Left ventricle myocardium inferior (tissue), 1 donor: ENCODE measurements around the gene ARHGAP4. TPM values are rescaled to one million over a fixed set of nuclear protein-coding genes. Genes with fewer than 3 reads are reported as not detected.
A peak's percentile ranks its signal among the peaks of the same experiment; 100 is the strongest.

Experiments used
- DNase-seq: peaks from one replicate; pipeline ENCODE4 v3.0.0-alpha.2; 2020
- H3K27ac ChIP-seq: fragments of 200-600 bp; replicated peaks from 2 replicates; pipeline ENCODE4 v1.8.0; 2021
- H3K27me3 ChIP-seq: fragments of 200-600 bp; 2 replicates; pipeline ENCODE4 v1.8.0; 2021; ENCODE audit warnings: low read depth
- H3K36me3 ChIP-seq: fragments of 200-600 bp; 2 replicates; pipeline ENCODE4 v1.8.0; 2021
- H3K4me1 ChIP-seq: fragments of 200-600 bp; 2 replicates; pipeline ENCODE4 v1.8.0; 2021
- H3K4me3 ChIP-seq: fragments of 200-600 bp; 2 replicates; pipeline ENCODE4 v1.8.0; 2021; ENCODE audit warnings: mild to moderate bottlenecking, moderate library complexity
- H3K9me3 ChIP-seq: fragments of 200-600 bp; replicated peaks from 2 replicates; pipeline ENCODE4 v1.8.0; 2021
- intact Hi-C: fragments of 100-400 bp; cut with micrococcal nuclease; formaldehyde crosslinking; loops from one replicate; pipeline ENCODE4 v1.11.0; 2022
- total RNA-seq: library from RNA; stranded (reverse); fragmentation: NEBNext Ultra II Directional; extraction: Animal tissue kit (Norgen Biotek cat#: 25700); gene quantifications from one replicate; pipeline ENCODE4 v1.2.1, GENCODE V29; 2021
- TF ChIP-seq, protein P1 (sequence below): fragments of 200-600 bp; IDR thresholded peaks from 2 replicates; pipeline ENCODE4 v1.8.0; 2021; ENCODE audit warnings: antibody characterized with exemption, mild to moderate bottlenecking, borderline replicate concordance
- donor health status: DM: no; HTN: yes; CAD: no; lungs with severe emphysema.

ARHGAP4 gene
- total RNA-seq, 1 donor from 2014 or later, result 10.0 TPM

GRCh38 chrX:153969125-153969903, 43.2 kb upstream of the ARHGAP4 start:
- intact Hi-C loops, result no loop called here
- Histone ChIP-seq H3K9me3 (no peaks in the 10 kb centered on the region), H3K4me3 (peak overlapping the region; percentile 83), H3K27me3 (no peaks in the 10 kb centered on the region), H3K36me3 (no peaks in the 10 kb centered on the region), H3K4me1 (peaks cover 66% of the 10 kb centered on the region), H3K27ac (peak overlapping the region; percentile 76)
- no peak for DNase-seq
- TF ChIP-seq, protein P1, sequence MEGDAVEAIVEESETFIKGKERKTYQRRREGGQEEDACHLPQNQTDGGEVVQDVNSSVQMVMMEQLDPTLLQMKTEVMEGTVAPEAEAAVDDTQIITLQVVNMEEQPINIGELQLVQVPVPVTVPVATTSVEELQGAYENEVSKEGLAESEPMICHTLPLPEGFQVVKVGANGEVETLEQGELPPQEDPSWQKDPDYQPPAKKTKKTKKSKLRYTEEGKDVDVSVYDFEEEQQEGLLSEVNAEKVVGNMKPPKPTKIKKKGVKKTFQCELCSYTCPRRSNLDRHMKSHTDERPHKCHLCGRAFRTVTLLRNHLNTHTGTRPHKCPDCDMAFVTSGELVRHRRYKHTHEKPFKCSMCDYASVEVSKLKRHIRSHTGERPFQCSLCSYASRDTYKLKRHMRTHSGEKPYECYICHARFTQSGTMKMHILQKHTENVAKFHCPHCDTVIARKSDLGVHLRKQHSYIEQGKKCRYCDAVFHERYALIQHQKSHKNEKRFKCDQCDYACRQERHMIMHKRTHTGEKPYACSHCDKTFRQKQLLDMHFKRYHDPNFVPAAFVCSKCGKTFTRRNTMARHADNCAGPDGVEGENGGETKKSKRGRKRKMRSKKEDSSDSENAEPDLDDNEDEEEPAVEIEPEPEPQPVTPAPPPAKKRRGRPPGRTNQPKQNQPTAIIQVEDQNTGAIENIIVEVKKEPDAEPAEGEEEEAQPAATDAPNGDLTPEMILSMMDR, result no peak

DNA sequence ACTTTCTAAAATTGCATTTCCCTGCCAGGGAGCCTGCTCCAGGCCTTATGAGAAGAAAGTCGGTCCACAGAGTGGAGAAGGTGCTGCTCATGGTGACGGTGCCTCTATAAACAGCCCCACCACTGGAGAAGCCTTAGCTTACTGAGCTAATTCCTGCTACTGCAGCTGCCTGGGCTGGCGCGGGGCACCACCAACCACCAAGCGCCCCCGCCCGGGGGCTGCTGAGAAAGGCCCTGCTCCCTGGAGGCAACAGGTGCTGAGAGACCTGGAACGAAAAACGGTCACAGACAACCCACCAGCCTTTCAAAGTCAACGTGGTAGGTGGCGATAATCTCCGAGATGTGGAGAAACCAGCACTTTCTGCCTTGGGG, 42.7 kb upstream of the ARHGAP4 start:
- no peaks in the 10 kb centered on the region for H3K27me3 ChIP-seq
- peak overlapping the region; percentile 76 for H3K27ac ChIP-seq
- H3K4me1 ChIP-seq, result peaks cover 61% of the 10 kb centered on the region
- TF ChIP-seq, protein P1, result no peak
- DNase-seq, result no peak
- H3K36me3 ChIP-seq, result peaks cover 1% of the 10 kb centered on the region
- intact Hi-C loops, result no loop called here
- H3K9me3 ChIP-seq, result no peaks in the 10 kb centered on the region
- peak overlapping the region; percentile 83 for H3K4me3 ChIP-seq

GRCh38 chrX:153968255-153968654, 42.2 kb upstream of the ARHGAP4 start:
- peaks cover 56% of the 10 kb centered on the region for H3K4me1 ChIP-seq
- intact Hi-C loops, result no loop called here
- TF ChIP-seq, protein P1, result no peak
- no peaks in the 10 kb centered on the region for H3K27me3 ChIP-seq
- peak overlapping the region; percentile 76 for H3K27ac ChIP-seq
- DNase-seq, result no peak
- H3K4me3 ChIP-seq, result peak overlapping the region; percentile 83
- peaks cover 5% of the 10 kb centered on the region for H3K36me3 ChIP-seq
- H3K9me3 ChIP-seq, result no peaks in the 10 kb centered on the region

- H3K27me3 ChIP-seq, result no peaks in the 10 kb centered on the region
- peaks cover 5% of the 10 kb centered on the region for H3K36me3 ChIP-seq
- H3K27ac ChIP-seq, result peak overlapping the region; percentile 76
- no peaks in the 10 kb centered on the region for H3K9me3 ChIP-seq
- TF ChIP-seq, protein P1, result no peak
- intact Hi-C loops, result no loop called here
- H3K4me3 ChIP-seq, result peak overlapping the region; percentile 83
- no peak for DNase-seq
- peaks cover 56% of the 10 kb centered on the region for H3K4me1 ChIP-seq
These were observed 41.6 kb upstream of the ARHGAP4 start for GRCh38 chrX:153967536-153968224.

DNA sequence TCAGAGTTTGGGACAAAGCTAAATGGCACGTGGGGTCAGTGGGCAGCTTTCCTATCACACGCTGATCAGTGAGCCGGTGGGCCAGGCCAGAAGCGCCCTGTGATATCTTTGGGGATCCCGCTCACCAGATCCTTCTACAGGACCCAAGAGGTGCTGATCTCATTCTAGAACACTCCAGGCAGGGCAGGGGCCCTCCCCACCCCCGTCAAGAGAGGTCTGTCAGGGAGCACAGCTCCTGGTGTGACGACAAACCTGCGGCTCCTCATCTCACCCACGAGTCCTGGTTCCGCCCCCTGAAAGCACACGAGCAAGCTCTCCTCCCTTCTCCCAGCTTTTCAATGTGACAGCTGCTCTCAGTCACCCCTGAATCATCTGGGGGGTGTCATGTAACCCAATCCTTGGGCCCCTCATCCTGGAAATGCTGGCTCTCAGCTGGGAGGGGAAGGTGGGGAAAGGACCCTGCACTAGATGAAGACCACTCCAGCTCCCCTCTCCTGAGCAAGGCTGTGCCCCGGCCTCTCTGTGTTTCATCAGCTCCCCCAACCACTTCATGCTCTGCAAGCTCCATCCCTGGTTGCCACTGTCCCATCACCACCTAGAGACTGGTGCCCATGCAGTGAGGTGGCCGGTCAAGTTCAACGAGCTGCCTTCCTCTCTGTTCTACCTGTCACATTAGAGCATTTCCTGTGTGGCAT, 40.9 kb upstream of the ARHGAP4 start:
- Histone ChIP-seq H3K4me3 (peak overlapping the region; percentile 11), H3K4me1 (peaks cover 56% of the 10 kb centered on the region)
- DNase-seq, result no peak

More for the DNA sequence above, 40.9 kb upstream of the ARHGAP4 start:
- Histone ChIP-seq H3K36me3 (peaks cover 10% of the 10 kb centered on the region), H3K27ac (peak overlapping the region; percentile 76), H3K9me3 (no peaks in the 10 kb centered on the region), H3K27me3 (no peaks in the 10 kb centered on the region)
- TF ChIP-seq, protein P1, result no peak
- intact Hi-C loops, result no loop called here
